HG03342 (cell line): ENCODE measurements around the gene UBE2G2.

Experiments
- ATAC-seq: cut with Tn5 transposase; IDR thresholded peaks from one replicate; pipeline ENCODE4 v1.9.1; 2021; ENCODE audit warnings: mild to moderate bottlenecking, moderate library complexity; ENCODE audit not compliant: unreplicated experiment

The UBE2G2 gene

DNA sequence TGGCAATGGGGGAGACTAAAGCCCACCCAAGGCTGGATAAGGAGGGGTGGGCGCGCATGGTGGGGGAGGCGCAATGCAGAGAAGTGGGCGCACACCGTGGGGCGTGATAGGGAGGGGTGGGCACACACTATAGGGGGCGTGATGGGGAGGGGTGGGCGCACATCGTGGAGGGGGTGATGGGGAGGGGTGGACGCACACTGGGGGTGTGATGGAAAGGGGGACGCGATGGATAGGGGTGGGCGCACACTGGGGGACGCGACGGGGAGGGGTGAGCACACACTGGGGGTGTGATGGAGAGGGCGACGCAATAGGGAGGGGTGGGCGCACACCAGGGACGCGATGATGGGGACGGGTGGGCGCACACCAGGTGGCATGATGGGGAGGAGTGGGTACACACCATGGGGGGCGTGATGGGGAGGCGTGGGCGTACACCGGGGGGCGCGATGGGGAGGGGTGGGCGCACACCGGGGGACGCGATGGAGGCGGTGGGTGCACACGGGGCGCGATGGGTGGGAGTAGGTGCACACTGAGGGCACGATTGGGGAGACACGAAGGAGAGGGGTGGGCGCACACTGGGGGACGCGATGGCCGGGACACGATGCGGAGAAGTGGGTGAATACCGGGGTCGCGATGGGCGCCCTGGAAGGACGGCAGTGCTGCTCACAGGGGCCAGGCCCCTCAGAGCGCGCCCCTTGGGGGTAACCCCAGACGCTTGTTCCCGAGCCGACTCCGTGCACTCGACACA is 15.3 kb upstream of the UBE2G2 start:
- no peak for ATAC-seq

DNA sequence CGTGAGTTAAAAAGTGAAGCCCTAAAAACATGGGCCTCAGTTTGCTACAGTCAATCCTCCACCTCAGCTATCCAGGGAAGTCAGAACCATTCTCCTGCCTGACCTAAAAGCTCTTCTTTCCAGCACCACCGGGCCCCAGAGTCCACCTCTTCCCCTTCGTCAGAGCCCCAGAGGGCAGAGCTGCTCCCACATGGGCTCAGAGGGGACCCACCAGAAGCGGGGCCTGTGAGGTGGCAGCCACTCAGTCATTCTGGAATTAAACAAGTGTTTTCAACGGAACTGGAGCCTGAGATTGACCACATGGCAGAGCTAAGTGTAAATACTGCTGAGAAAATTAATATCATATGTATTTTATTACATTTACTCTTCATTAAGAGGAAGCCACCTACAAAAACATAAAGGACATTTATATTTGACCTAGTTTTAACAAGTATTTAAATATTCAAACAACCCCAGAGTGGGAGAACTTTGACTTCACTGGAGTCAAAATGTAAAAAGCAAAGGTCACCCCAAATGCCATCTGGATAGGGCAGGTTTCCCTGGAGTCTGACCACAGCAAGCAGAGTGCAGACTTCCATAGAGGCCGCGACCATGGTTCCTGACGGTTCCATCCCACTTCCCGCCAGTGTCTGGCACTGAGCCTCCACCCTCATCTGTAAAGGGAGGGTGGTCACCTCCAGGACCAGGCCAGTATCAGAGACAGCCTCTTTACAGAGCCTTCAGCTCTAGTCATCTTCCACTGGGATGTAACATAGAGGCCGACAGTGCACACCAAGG is 14.4 kb upstream of the UBE2G2 start:
- no peak for ATAC-seq

DNA sequence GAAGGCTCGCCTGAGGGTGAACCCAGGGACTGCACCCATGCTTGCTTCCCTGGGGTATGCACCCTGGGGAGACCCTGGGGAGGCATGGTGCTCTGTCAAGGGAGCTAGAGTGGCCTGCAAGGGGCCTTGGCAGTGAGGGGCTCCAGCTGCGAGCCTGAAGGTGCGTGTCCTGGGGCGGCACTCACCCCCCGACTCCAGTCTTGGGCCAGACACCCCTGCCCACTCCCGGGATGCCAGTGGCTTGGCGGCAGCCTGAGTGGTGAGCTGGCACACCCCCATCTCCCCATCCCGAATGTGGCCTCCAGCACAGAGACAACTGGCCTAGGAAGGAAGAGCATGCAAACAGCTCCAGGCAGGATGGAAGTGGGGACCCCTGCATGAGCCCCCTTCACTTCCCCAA is 13.6 kb upstream of the UBE2G2 start:
- no peak for ATAC-seq

DNA sequence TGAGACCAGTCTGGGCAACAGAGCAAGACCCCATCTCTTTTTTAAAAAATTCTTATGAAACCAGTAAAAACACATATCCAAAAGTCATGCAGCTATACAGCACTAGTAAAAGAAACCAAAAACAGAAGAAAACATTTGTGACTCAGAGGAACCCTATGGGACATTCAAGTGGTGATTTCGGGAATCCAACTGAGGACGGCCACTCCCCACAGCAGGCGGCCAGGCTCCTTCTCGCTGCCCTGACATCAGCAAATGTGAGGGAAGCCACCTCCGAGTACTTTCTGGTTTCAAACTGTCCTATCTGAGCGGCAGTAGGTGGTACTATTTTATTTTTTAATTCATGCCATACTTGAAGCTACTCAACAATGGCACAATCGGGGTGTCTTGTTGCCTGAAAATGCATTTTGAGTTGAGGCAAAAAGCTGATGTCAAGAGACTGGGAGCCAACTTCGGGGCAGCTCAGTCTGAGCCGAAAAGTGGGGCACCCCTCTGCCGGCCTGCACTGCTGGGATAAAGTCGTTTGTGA is 12.9 kb upstream of the UBE2G2 start:
- ATAC-seq: no peak

DNA sequence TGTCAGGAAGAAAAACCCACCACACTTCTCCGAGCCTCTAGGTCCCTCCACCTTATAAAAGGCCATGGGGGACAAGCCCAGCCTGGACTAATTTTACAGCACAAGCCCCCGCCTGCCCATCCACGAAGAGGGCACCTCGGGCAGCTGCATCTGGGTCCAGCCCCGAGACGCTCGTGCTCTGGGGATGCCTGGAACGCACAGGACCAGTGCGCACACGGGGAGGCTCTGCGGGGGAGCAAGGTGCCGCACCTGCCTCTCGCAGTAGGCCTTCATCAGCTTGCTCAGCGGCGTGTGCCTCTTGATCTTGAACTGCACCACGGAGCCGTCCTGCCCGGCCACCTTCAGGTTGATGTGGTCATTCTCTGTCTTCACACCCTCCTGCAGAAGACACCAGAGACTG is 12.1 kb upstream of the UBE2G2 start:
- no peak for ATAC-seq

DNA sequence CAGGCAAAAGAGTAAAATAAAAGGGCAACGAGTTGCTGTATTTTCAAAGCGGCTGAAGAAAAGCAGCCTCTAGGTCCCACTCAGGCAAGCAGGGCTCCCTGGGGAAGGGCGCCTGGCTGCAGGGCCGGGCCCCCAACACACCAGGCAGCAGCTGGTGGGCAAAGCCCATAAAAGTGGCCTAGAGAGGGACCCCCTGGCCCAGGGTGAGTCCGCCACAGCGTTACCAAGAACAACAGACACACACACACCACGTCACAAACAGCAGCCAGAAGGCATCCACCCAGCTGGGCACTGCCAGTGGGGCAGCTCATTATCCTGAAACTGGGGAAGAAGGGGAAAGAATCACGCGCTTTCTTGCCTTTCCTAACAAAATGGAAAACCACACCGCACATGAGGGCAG is 11.5 kb upstream of the UBE2G2 start:
- no peak for ATAC-seq

DNA sequence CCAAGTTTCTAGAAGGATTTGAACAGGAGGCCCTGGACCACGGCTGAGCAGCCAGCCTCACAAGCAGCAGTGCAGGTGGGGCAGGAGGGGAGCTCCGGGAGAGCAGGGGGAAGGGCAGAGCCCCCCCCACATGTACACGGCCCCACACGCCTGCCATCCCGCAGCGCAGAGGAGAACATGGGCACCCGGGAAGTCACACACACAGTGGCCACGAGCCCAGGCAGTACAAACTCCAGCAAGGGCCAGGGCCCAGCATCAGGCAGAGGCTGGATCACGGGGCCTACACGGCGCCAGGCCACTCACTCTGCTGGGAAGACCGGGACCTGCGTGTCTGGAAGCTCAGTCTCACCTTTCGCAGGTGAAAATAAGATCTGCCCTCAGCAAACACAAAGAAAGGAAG is 11.0 kb upstream of the UBE2G2 start:
- ATAC-seq: no peak

DNA sequence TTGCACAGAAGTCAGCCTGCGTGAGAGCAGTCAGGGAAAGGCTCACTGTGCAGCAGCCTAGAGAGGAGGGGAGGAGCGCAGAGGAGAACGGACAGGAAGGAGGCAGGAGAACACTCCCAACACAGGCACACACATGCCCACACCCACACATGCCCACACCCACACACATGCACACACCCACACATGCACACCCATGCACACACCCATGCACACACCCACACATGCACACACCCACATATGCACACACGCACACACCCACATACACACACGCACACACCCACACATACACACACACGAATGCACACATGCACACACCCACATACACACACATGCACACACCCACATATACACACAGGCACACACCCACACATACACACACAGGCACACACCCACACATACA is 9.2 kb upstream of the UBE2G2 start:
- ATAC-seq: no peak

DNA sequence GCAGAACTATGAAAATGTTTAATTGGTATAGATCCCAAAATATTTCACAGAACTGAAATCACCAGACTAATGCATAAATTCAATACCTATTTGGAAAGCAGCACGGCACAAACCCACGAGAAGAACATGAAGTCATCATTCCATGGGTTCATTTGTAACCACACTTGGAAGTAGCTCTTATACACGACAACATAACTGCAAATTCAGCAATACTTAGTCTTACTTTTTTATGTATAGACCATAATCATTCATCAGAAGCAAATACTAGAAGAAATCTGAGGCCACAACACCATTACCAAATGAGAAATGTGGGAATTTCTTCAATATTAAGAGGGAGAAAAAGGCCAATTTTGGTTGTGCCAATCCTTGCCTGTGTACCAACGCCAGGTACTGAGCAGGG is 4.2 kb upstream of the UBE2G2 start:
- ATAC-seq: no peak

DNA sequence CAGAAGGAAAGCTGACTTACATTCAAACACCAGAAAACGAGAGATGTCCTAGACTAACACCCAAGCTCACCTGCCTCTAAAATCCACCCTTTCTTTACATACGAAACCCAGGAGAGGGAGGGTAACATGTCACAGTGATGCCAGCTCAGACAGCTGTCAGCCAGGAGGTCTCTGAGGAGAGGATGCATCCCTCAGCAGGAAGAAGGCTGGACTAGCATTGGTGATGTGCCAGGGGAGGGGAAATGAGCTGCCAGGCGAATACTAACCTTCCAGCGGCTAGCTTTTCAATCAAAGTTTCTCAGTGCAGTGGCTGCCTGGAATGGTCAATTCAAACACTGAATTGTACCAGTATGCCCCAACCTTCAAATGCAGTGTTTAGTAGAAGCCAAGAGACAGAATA is 3.6 kb upstream of the UBE2G2 start:
- ATAC-seq: no peak

DNA sequence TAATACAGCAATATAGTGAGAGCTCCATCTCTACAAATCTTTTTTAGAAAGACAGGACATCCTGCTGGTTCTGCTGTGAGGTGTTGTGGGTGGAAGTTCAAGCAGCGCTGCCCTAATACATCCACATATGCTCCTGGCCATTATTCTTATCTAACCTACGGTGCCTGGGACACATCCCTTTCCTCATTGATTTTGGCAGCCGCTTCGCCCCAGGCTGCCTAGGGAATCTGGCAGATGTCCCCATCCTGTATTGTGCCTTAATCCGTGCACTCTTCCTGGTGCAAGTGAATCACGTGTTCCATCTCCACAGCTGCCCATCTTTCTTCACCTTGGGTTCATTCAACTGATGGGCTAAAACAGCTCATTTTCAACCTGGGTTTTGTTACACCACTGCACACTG is 3.1 kb upstream of the UBE2G2 start:
- no peak for ATAC-seq

DNA sequence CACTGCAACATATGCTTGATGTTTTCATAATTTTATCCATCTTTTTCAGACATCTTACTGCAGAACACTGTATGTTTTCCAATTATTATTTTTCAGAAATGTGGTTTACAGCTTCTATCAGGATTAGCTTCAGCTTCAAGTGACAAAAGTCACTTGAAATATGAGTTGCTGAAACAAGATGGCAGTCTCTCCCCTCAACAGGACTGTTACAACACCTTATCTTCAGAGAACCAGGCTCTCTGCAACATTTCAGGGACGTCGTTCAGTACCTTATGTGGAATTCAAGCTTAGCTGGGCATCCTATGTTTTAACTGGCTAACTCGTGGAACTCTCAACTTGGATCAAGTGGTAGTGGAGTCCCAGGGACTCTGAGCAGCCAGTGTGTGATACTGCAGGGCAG is 2.0 kb upstream of the UBE2G2 start:
- ATAC-seq: no peak

DNA sequence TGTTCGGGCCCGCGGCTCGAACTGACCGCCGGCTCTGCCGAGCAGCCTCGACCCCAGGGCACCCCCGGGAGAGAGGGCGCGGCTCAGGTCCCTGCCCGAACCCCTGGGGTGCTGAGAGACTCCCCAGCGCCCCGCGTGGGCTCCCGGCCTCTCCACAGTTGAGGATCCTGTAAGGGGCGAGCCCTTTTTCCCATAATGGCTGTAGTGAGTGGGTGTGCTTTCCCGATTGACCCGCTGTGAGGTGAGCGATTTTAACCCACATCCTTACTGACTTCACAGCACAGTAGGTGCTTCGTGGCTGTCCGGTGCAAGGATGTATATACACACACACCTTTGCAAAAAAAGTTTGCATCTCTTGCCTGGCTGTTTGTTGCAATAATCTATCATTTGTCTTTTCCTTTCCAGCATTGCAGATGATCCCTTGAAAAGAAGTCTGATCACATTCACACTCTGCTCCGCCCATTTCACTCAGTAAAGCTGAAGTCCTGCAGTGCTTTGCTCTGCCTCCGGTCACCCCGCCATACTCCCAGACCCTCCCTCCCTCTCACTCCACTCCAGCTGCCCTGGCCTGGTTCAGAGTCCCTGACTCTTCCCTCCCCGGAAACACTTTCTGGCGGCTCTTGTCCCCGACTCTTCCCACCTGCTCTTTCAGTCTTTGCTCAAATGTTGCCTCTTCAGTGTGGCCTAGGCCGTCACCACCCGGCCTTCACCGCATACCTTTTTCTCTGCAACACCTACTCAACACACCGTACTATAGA is 955 bp upstream of the UBE2G2 start:
- no peak for ATAC-seq

DNA sequence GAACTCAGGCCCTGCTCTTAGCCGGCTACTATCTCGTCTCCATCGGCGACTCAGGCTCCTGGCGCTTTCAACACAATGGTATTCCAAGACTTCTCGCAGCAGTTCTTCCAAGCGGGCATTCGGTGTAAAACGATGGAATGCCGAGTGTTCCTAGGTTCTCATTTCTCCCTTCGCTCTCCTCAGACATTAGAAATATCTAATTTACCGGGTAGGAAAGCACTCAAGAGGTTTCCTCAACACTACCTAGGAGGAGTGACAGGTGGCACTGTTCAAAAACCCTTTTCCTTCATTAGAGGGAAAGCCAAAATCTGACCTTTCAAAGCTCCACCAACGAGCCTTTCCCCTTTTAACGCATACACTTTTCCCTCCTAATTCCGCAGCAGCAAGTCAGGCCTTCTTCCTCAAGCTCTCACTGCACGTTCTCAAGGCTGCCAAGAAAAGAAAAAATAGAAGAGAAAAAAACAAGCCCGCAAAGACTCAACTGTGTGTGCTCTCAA is 601 bp downstream of the UBE2G2 start:
- no peak for ATAC-seq

DNA sequence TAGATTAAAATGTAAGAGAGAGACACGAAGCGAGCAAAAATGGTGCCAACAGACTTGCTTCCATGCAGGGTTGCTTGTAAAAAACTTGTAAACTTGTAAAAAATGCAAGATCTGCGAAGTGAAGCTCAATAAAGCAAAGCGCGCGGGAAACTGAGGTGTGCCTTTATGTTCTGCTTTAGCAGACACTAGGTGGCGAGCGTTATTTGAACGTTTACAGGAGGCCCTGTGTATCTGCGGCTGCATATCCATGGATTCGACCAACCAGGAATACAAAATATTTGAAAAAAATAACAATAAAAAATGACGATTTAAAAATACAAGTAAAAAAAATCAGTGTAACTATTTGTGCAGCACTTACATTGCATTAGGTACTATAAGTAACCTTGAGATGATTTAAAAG is 1.5 kb downstream of the UBE2G2 start:
- no peak for ATAC-seq

DNA sequence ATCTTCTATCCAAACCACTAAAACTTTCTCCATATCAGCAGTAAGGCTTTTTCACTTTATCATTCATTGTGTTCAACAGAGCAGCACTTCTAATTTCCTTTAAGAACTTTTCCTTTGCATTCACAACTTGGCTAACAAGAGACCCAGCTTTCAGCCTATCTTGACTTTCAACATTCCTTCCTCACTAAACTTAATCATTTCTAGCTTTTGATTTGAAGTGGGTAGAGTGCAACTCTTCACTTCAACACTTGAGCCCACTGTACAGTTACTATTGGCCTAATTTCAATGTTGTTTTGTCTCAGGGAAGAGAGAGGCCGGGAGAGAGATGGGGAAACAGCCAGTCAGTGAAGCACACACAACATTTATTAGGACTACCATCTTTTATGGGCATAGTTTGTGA is 2.0 kb downstream of the UBE2G2 start:
- no peak for ATAC-seq

DNA sequence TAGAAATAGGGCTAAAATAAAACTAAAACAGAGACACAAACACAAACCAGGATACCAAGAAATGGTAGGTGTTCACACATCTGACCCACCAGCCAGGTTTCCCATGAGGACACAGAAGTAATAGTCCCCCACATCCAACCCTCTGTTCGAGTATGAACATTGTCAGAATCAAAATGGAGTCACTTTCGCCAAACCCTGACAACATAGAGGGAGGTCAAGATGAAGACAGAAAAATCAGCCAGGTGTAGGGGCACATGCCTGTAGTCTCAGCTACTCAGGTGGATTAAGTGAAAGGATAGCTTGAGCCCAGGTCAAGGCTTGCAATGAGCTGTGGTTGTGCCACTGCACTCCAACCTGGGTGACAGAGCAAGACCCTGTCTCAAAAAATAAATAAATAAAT is 3.8 kb downstream of the UBE2G2 start:
- ATAC-seq: no peak

DNA sequence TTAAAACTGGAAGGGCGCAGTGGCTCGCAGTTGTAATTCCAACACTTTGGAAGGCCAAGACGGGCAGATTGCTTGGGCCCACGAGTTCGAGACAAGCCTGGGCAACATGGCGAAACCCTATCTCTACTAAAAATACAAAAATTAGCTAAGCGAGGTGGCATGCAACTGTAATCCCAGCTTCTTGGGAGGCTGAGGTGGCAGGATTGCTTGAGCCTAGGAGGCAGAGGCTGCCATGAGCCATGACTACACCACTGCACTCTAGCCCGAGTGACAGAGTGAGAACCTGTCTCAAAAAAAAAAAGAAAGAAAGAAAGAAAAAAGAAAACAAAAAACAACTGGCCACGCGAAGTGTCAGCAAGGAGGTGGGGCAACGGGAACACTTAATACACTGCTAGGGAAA is 6.3 kb downstream of the UBE2G2 start:
- ATAC-seq: no peak

DNA sequence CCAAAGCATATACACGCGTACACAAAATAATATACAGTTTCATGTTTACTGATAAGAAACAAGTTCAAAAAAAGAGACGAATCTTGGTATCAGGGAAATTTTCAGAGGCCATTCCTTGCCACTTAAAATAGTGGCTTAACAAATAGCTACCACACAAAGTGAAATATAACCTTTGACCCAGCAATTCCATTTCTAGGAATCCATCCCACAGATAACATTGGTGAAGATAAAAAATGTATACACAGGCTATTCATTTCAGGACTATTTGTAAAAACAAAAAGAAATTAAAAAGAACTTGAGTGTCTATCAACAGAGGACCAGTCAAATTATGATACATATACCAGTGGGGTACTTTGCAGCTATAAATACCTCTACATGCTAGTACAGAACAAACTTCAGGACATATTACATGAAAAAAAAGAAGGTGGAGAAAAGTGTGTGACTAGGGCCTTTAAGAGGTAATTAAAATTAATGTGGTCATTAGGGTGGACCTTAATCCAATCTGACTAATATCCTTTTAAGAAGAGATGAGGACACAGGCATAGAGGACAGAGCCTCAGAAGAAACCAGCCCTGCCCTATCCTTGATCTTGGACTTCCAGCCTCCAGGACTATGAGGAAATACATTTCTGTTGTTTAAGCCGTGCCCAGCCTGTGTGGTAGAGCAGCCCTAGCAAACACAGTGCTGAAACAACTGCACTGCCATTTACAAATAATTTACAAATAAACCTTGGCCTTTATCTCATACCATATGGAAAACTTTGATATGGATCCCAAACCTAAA is 7.8 kb downstream of the UBE2G2 start:
- no peak for ATAC-seq

DNA sequence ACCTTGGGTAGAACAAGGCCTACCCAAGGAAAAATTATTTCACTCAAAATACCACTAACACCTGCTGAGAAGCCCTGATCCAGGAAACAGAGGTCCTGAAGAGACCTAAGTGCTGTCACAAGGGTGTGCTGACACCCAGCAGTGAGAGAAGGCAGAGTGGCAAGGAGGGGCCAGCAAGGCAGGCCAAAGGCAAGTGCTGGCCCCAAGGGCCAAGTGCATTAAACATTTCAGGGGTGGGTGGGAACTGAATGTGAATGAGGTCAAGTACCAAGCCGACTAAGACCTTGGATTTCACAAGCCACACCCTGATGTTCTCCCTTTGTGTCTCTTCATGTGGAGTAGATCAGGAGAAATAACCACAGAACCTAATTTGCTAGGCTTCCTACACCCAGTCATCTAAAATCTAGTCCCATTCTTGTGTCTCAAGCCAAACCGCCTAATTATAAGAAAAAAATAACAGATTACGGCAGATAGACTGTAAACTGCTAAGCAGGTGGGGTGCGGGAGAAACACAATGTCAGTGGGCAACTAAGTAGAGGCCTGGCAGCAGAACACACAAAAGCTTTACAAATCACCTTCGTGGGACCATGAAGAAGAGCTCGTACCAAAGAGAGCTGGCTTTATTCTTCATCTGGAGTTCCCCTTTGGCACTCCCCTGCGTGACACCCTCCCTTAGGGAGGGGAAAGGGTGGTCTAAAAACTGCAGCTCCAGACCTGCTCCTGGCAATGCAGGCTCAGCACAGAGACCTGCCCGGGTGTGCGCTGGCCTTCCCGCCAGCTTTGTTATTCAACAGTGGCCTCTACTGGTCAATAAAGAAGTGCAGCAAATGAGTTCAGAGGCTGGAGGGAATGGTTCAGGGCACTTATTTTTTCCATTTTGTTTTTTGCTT is 8.7 kb downstream of the UBE2G2 start:
- ATAC-seq: no peak
